DOHH2 (cell line): ENCODE data around the gene APBA2.

Experiments
- H3F3A ChIP-seq: fragments of 200-600 bp; sonication (generic), shearing (Covaris generic); 2 replicates; pipeline ENCODE4 v1.6.0; 2016; ENCODE audit warnings: antibody characterized with exemption, mild to moderate bottlenecking; ENCODE audit not compliant: control insufficient read depth, insufficient read depth
- H3K27ac ChIP-seq: fragments of 200-600 bp; sonication (generic); 2 replicates; pipeline ENCODE4 v1.5.1; 2014; ENCODE audit warnings: low read depth, mild to moderate bottlenecking, low read length, moderate library complexity
- H3K27me3 ChIP-seq: fragments of 200-600 bp; sonication (generic); 2 replicates; pipeline ENCODE4 v1.6.1; 2014; ENCODE audit warnings: mild to moderate bottlenecking, low read length, mixed read lengths; ENCODE audit not compliant: control insufficient read depth
- H3K36me3 ChIP-seq: fragments of 200-600 bp; sonication (generic); 2 replicates; pipeline ENCODE4 v1.6.1; 2014; ENCODE audit warnings: mild to moderate bottlenecking, low read length, moderate library complexity, mixed read lengths; ENCODE audit not compliant: control insufficient read depth
- H3K4me1 ChIP-seq: fragments of 200-600 bp; sonication (generic); 2 replicates; pipeline ENCODE4 v1.6.1; 2014; ENCODE audit warnings: mild to moderate bottlenecking, low read length, mixed read lengths; ENCODE audit not compliant: control insufficient read depth
- H3K4me2 ChIP-seq: fragments of 200-600 bp; sonication (generic); 2 replicates; pipeline ENCODE4 v1.6.0; 2014; ENCODE audit warnings: mild to moderate bottlenecking, low read length, moderate library complexity
- H3K4me3 ChIP-seq: fragments of 200-600 bp; sonication (generic); 2 replicates; pipeline ENCODE4 v1.5.1; 2014; ENCODE audit warnings: mild to moderate bottlenecking, low read length, mixed read lengths
- H3K79me2 ChIP-seq: fragments of 200-600 bp; sonication (generic); 2 replicates; pipeline ENCODE4 v1.6.1; 2014; ENCODE audit warnings: mild to moderate bottlenecking, low read length, mixed read lengths; ENCODE audit not compliant: control insufficient read depth
- H3K9me2 ChIP-seq: fragments of 200-600 bp; sonication (generic); replicated peaks from 2 replicates; pipeline ENCODE4 v1.6.1; 2014; ENCODE audit warnings: mild to moderate bottlenecking, low read length, mixed read lengths; ENCODE audit not compliant: control insufficient read depth
- H3K9me3 ChIP-seq: fragments of 200-600 bp; sonication (generic); 2 replicates; pipeline ENCODE4 v1.6.1; 2014; ENCODE audit warnings: antibody characterized with exemption, low read length, mixed read lengths; ENCODE audit not compliant: control insufficient read depth, insufficient read depth
- H4K20me1 ChIP-seq: fragments of 200-600 bp; sonication (generic); 2 replicates; pipeline ENCODE4 v1.6.0; 2014; ENCODE audit warnings: low read depth, mild to moderate bottlenecking, antibody characterized with exemption, low read length, moderate library complexity; ENCODE audit not compliant: control insufficient read depth, insufficient read depth
- CTCF ChIP-seq: fragments of 200-600 bp; sonication (generic); IDR thresholded peaks from one replicate; pipeline ENCODE4 v1.5.1; 2014; ENCODE audit warnings: antibody characterized with exemption, mild to moderate bottlenecking, low read depth, low read length; ENCODE audit not compliant: poor library complexity, severe bottlenecking
- EZH2phosphoT487 ChIP-seq: fragments of 200-600 bp; sonication (generic); IDR thresholded peaks from 2 replicates; pipeline ENCODE4 v1.6.1; 2017; ENCODE audit warnings: borderline replicate concordance, mild to moderate bottlenecking, antibody characterized with exemption, low read length, moderate library complexity, mixed read lengths

APBA2 gene

GRCh38 chr15:29081781-29082180 lies 196.0 kb downstream of the APBA2 start:
- no peaks in the 10 kb centered on the region for H3K79me2 ChIP-seq
- H3K36me3 ChIP-seq: no peaks in the 10 kb centered on the region
- TF ChIP-seq CTCF: no peak
- TF ChIP-seq EZH2phosphoT487: no peak
- no peaks in the 10 kb centered on the region for H3K9me2 ChIP-seq
- H3K27ac ChIP-seq: no peak overlapping the region
- H3K4me2 ChIP-seq: no peak overlapping the region
- no peaks in the 10 kb centered on the region for H3K27me3 ChIP-seq
- H3K4me1 ChIP-seq: no peaks in the 10 kb centered on the region
- H4K20me1 ChIP-seq: no peaks in the 10 kb centered on the region; the same call in 1 of the 2 replicates
- H3K9me3 ChIP-seq: no peaks in the 10 kb centered on the region
- no peak overlapping the region for H3K4me3 ChIP-seq
- H3F3A ChIP-seq: no peaks in the 10 kb centered on the region

GRCh38 chr15:29083161-29083560 lies 197.4 kb downstream of the APBA2 start:
- Histone ChIP-seq H3K9me2 (no peaks in the 10 kb centered on the region), H3K4me2 (no peak overlapping the region), H3K27ac (no peak overlapping the region), H3K36me3 (no peaks in the 10 kb centered on the region), H3K4me1 (no peaks in the 10 kb centered on the region), H3K79me2 (no peaks in the 10 kb centered on the region), H3F3A (no peaks in the 10 kb centered on the region), H3K4me3 (no peak overlapping the region), H4K20me1 (no peaks in the 10 kb centered on the region), H3K9me3 (no peaks in the 10 kb centered on the region), H3K27me3 (no peaks in the 10 kb centered on the region)
- TF ChIP-seq EZH2phosphoT487 (no peak), CTCF (no peak)

GRCh38 chr15:29083858-29084257 lies 198.1 kb downstream of the APBA2 start:
- Histone ChIP-seq H3K27ac (no peak overlapping the region), H3F3A (no peaks in the 10 kb centered on the region), H3K27me3 (no peaks in the 10 kb centered on the region), H4K20me1 (no peaks in the 10 kb centered on the region), H3K4me1 (no peaks in the 10 kb centered on the region), H3K36me3 (no peaks in the 10 kb centered on the region), H3K79me2 (no peaks in the 10 kb centered on the region), H3K4me2 (no peak overlapping the region), H3K4me3 (no peak overlapping the region), H3K9me3 (no peaks in the 10 kb centered on the region), H3K9me2 (no peaks in the 10 kb centered on the region)
- TF ChIP-seq EZH2phosphoT487 (no peak), CTCF (no peak)

- Histone ChIP-seq H3K4me1 (no peaks in the 10 kb centered on the region), H3K9me3 (no peaks in the 10 kb centered on the region), H3K27ac (no peak overlapping the region), H3K9me2 (no peaks in the 10 kb centered on the region), H3K79me2 (no peaks in the 10 kb centered on the region), H3K36me3 (no peaks in the 10 kb centered on the region), H3K27me3 (no peaks in the 10 kb centered on the region), H4K20me1 (no peaks in the 10 kb centered on the region), H3K4me2 (no peak overlapping the region), H3F3A (no peaks in the 10 kb centered on the region), H3K4me3 (no peak overlapping the region)
- no peak for TF ChIP-seq CTCF
- TF ChIP-seq EZH2phosphoT487: no peak
Observed at GRCh38 chr15:29086001-29086400, 200.2 kb downstream of the APBA2 start.
